H1 (cell line): ENCODE measurements around the gene PER2. TPM values are rescaled to one million over a fixed set of nuclear protein-coding genes. Genes with fewer than 3 reads are reported as not detected.

Source experiments
- CTCF ChIA-PET: fragments of 300-600 bp; sonication (Branson Sonifier 250); formaldehyde crosslinking; loops from one replicate; lab custom pipeline; 2021; ENCODE audit not compliant: partially characterized antibody; lab: Charles Lee
- POLR2A ChIA-PET: fragments of 300-600 bp; sonication (Branson Sonifier 250); formaldehyde crosslinking; loops from one replicate; lab custom pipeline; 2021; ENCODE audit warnings: inconsistent platforms; ENCODE audit not compliant: partially characterized antibody; lab: Charles Lee
- DNase-seq, 2 experiments: peaks; one replicate each; pipeline versions ENCODE4 v3.0.0 to v3.0.0-alpha.2; 2010 to 2022; ENCODE audit warnings: low spot score in 2 of 2, low read depth in 1 of 2, mixed read lengths in 1 of 2
- FAIRE-seq: peaks from 2 replicates; lab custom pipeline; 2011; peaks lifted over from hg19 to GRCh38; lab: Jason Lieb, UNC
- H2AFZ ChIP-seq: 2 replicates; pipeline ENCODE4 v1.8.1; 2012; ENCODE audit warnings: low read length, inconsistent platforms
- H2AK5ac ChIP-seq: 2 replicates; pipeline ENCODE4 v1.6.1; 2013; ENCODE audit warnings: low read depth, low read length
- H2BK120ac ChIP-seq: replicated peaks from 2 replicates; pipeline ENCODE3; 2013; ENCODE audit warnings: low read depth, low read length, inconsistent platforms
- H2BK12ac ChIP-seq: 2 replicates; pipeline ENCODE4 v1.6.1; 2013; ENCODE audit warnings: low read depth, low read length
- H2BK15ac ChIP-seq: 2 replicates; pipeline ENCODE4 v1.6.1; 2013; ENCODE audit warnings: low read length
- H2BK20ac ChIP-seq: 2 replicates; pipeline ENCODE4 v1.6.1; 2013; ENCODE audit warnings: low read length
- H2BK5ac ChIP-seq: 2 replicates; pipeline ENCODE4 v1.6.1; 2013; ENCODE audit warnings: low read depth, low read length
- H3K14ac ChIP-seq: 2 replicates; pipeline ENCODE4 v1.6.1; 2013; ENCODE audit warnings: inconsistent platforms; ENCODE audit not compliant: insufficient read length
- H3K18ac ChIP-seq: 2 replicates; pipeline ENCODE4 v1.6.1; 2013; ENCODE audit warnings: low read length; ENCODE audit errors: extremely low read depth
- H3K23ac ChIP-seq: 2 replicates; pipeline ENCODE4 v1.6.1; 2013; ENCODE audit warnings: inconsistent platforms; ENCODE audit not compliant: insufficient read length
- H3K23me2 ChIP-seq: 2 replicates; pipeline ENCODE4 v1.6.1; 2013; ENCODE audit warnings: low read depth, low read length
- H3K27ac ChIP-seq: 2 replicates; pipeline ENCODE4 v1.6.1; 2011; ENCODE audit warnings: low read depth, low read length, inconsistent platforms
- H3K27me3 ChIP-seq, 4 experiments: replicated peaks in 1 of 4; 1 replicate in 1 of 4; 2 replicates in 3 of 4; pipeline versions ENCODE4 v1.6.1 to v1.8.1; 2011 to 2013; ENCODE audit warnings: low read length in 3 of 4, mild to moderate bottlenecking in 3 of 4, inconsistent platforms in 2 of 4, mixed read lengths in 2 of 4, moderate library complexity in 1 of 4; ENCODE audit not compliant: control insufficient read depth in 3 of 4, insufficient read depth in 3 of 4; ENCODE audit errors: extremely low read depth in 1 of 4
- H3K36me3 ChIP-seq, 4 experiments: 2 replicates each; pipeline versions ENCODE4 v1.6.1 to v1.8.1; 2011 to 2013; ENCODE audit warnings: mild to moderate bottlenecking in 4 of 4, low read length in 3 of 4, moderate library complexity in 2 of 4, control low read depth in 1 of 4, inconsistent platforms in 1 of 4; ENCODE audit not compliant: insufficient read depth in 4 of 4, control insufficient read depth in 2 of 4
- H3K4ac ChIP-seq: replicated peaks from 2 replicates; pipeline ENCODE3; 2013; ENCODE audit warnings: low read length, low read depth, mixed read lengths, inconsistent platforms; ENCODE audit not compliant: insufficient read length
- H3K4me1 ChIP-seq, 4 experiments: replicated peaks in 1 of 4; 1 replicate in 1 of 4; 2 replicates in 3 of 4; pipeline versions ENCODE4 v1.6.1 to v1.8.1; 2011 to 2013; ENCODE audit warnings: low read length in 3 of 4, inconsistent platforms in 2 of 4, mixed read lengths in 1 of 4; ENCODE audit not compliant: insufficient read depth in 4 of 4, control insufficient read depth in 3 of 4
- H3K4me2 ChIP-seq, 2 experiments: 2 replicates each; pipeline versions ENCODE4 v1.6.1 to v1.8.1; 2011 to 2013; ENCODE audit warnings: low read depth in 2 of 2, low read length in 2 of 2, control low read depth in 1 of 2, inconsistent platforms in 1 of 2, mild to moderate bottlenecking in 1 of 2; ENCODE audit not compliant: insufficient read depth in 1 of 2
- H3K4me3 ChIP-seq, 4 experiments: fragments of 200-600, 300-600 bp in 1 of 4; sonication (generic), shearing (Covaris generic), sonication (Bioruptor Twin) in 1 of 4; 2 replicates each; pipeline versions ENCODE4 v1.5.1 to v1.8.1; 2011 to 2016; ENCODE audit warnings: low read length in 4 of 4, low read depth in 3 of 4, control low read depth in 2 of 4, inconsistent platforms in 2 of 4, mild to moderate bottlenecking in 2 of 4, mixed read lengths in 1 of 4, moderate library complexity in 1 of 4; ENCODE audit not compliant: insufficient read depth in 2 of 4; ENCODE audit errors: extremely low read depth in 1 of 4
- H3K56ac ChIP-seq: replicated peaks from 2 replicates; pipeline ENCODE3; 2013; ENCODE audit warnings: low read depth, mild to moderate bottlenecking, mixed read lengths, low read length, inconsistent platforms; ENCODE audit not compliant: insufficient read length
- H3K79me1 ChIP-seq: 2 replicates; pipeline ENCODE4 v1.6.1; 2013; ENCODE audit warnings: low read depth, low read length, control low read depth
- H3K79me2 ChIP-seq, 2 experiments: 2 replicates each; pipeline versions ENCODE4 v1.6.1 to v1.8.1; 2012 to 2013; ENCODE audit warnings: low read length in 2 of 2, mild to moderate bottlenecking in 2 of 2, inconsistent platforms in 1 of 2; ENCODE audit not compliant: insufficient read depth in 2 of 2, control insufficient read depth in 1 of 2
- H3K9ac ChIP-seq, 4 experiments: replicated peaks in 1 of 4; 1 replicate in 1 of 4; 2 replicates in 3 of 4; pipeline versions ENCODE4 v1.6.1 to v1.8.1; 2011 to 2013; ENCODE audit warnings: low read depth in 3 of 4, low read length in 3 of 4, control low read depth in 2 of 4, mild to moderate bottlenecking in 2 of 4, moderate library complexity in 2 of 4, inconsistent platforms in 1 of 4; ENCODE audit errors: extremely low read depth in 1 of 4
- H3K9me3 ChIP-seq, 2 experiments: 2 replicates each; pipeline versions ENCODE4 v1.6.1 to v1.8.1; 2012 to 2013; ENCODE audit warnings: mild to moderate bottlenecking in 2 of 2, moderate library complexity in 2 of 2, control low read depth in 1 of 2, inconsistent platforms in 1 of 2, low read depth in 1 of 2, low read length in 1 of 2, mixed read lengths in 1 of 2; ENCODE audit not compliant: insufficient read depth in 2 of 2
- H4K20me1 ChIP-seq, 2 experiments: replicated peaks in 1 of 2; 2 replicates each; pipeline versions ENCODE3 to v1.8.1; 2011 to 2013; ENCODE audit warnings: inconsistent platforms in 2 of 2, low read length in 2 of 2, mild to moderate bottlenecking in 1 of 2; ENCODE audit not compliant: insufficient read depth in 2 of 2, control insufficient read depth in 1 of 2
- H4K5ac ChIP-seq: 2 replicates; pipeline ENCODE4 v1.6.1; 2013; ENCODE audit warnings: low read length, low read depth, mixed read lengths, inconsistent platforms; ENCODE audit not compliant: insufficient read length
- H4K8ac ChIP-seq: 2 replicates; pipeline ENCODE4 v1.8.0; 2013; ENCODE audit warnings: mild to moderate bottlenecking, moderate library complexity, low read length, inconsistent platforms; ENCODE audit not compliant: insufficient read depth; ENCODE audit errors: extremely low read depth
- H4K91ac ChIP-seq: replicated peaks from 2 replicates; pipeline ENCODE3; 2013; ENCODE audit warnings: low read length, mixed read lengths, inconsistent platforms; ENCODE audit not compliant: insufficient read length
- ASH2L ChIP-seq: fragments of 200-600, 300-600 bp; sonication (generic); IDR thresholded peaks from one replicate; pipeline ENCODE4 v1.7.1; 2017; ENCODE audit warnings: low read length
- ATF2 ChIP-seq: IDR thresholded peaks from 2 replicates; pipeline ENCODE4 v1.6.1; 2012; ENCODE audit warnings: low read length, inconsistent platforms
- CEBPB ChIP-seq: IDR thresholded peaks from 2 replicates; pipeline ENCODE4 v1.6.1; 2012; ENCODE audit warnings: low read depth, low read length
- CTBP2 ChIP-seq: IDR thresholded peaks from 2 replicates; pipeline ENCODE4 v1.7.0; 2011; ENCODE audit warnings: borderline replicate concordance, mild to moderate bottlenecking, moderate library complexity, mixed read lengths, low read length; ENCODE audit not compliant: insufficient read depth, insufficient read length
- HDAC6 ChIP-seq: IDR thresholded peaks from one replicate; pipeline ENCODE4 v1.7.1; 2012; ENCODE audit warnings: low read depth, mild to moderate bottlenecking, inconsistent platforms, low read length, moderate library complexity
- KDM5A ChIP-seq: fragments of 200-600 bp; IDR thresholded peaks from 2 replicates; pipeline ENCODE4 v1.7.1; 2012; ENCODE audit warnings: mild to moderate bottlenecking, low read length, inconsistent platforms, mixed read lengths
- RXRA ChIP-seq: IDR thresholded peaks from 2 replicates; pipeline ENCODE4 v1.6.1; 2011; ENCODE audit warnings: low read depth, mild to moderate bottlenecking, low read length, moderate library complexity; ENCODE audit not compliant: insufficient read depth
- SIRT6 ChIP-seq: IDR thresholded peaks from one replicate; pipeline ENCODE4 v1.7.1; 2012; ENCODE audit warnings: low read length, inconsistent platforms
- SP2 ChIP-seq: IDR thresholded peaks from 2 replicates; pipeline ENCODE4 v1.6.1; 2012; ENCODE audit warnings: mild to moderate bottlenecking, low read length, inconsistent platforms
- SRF ChIP-seq: IDR thresholded peaks from 2 replicates; pipeline ENCODE4 v1.6.1; 2011; ENCODE audit warnings: mild to moderate bottlenecking, low read depth, low read length, moderate library complexity
- SUZ12 ChIP-seq: fragments of 200-600 bp; sonication (generic); IDR thresholded peaks from 2 replicates; pipeline ENCODE4 v1.6.1; 2012; ENCODE audit warnings: mild to moderate bottlenecking, inconsistent platforms, low read length, moderate library complexity, mixed read lengths
- TAF1 ChIP-seq: IDR thresholded peaks from 2 replicates; pipeline ENCODE4 v1.6.1; 2011; ENCODE audit warnings: mild to moderate bottlenecking, low read depth, low read length
- TBP ChIP-seq: IDR thresholded peaks from 2 replicates; pipeline ENCODE4 v1.6.1; 2011; ENCODE audit warnings: low read depth, low read length, improper control_type of control experiment
- TCF12 ChIP-seq: IDR thresholded peaks from 2 replicates; pipeline ENCODE4 v1.6.1; 2011; ENCODE audit warnings: low read depth, mild to moderate bottlenecking, low read length
- WGBS, 2 experiments: shearing (Covaris generic) in 1 of 2; methylation state at CpG; one replicate each; pipeline versions ENCODE4 v1.1.6 to v1.1.7; 2013 to 2015; ENCODE audit warnings: low lambda C conversion rate in 2 of 2, mixed read lengths in 2 of 2, inconsistent platforms in 1 of 2, low coverage in 1 of 2, missing lambda C conversion rate in 1 of 2; ENCODE audit not compliant: insufficient replicate concordance in 2 of 2, insufficient coverage in 1 of 2, insufficient read length in 1 of 2; ENCODE audit errors: extremely low coverage in 1 of 2, missing lambda C conversion rate in 1 of 2; 5-methylcytosine and 5-hydroxymethylcytosine counted together
- polyA plus RNA-seq, 7 experiments: library from polyadenylated mRNA; depleted of rRNA in 3 of 7; stranded (reverse) in 5 of 7; unstranded in 2 of 7; fragments of >200 nt in 5 of 7; fragments of 200-250 nt in 2 of 7; gene quantifications; 1 replicate in 5 of 7; 2 replicates in 1 of 7; 4 replicates in 1 of 7; pipeline versions ENCODE4 v1.2.1 to v1.2.3, GENCODE V29; 2011 to 2013; ENCODE audit warnings: missing spikeins in 2 of 7, mixed read lengths in 2 of 7
- total RNA-seq: library from RNA; stranded (reverse); fragmentation: NEBNext Ultra II Directional; extraction: Animal tissue kit (Norgen Biotek cat#: 25700); gene quantifications from 2 replicates; pipeline ENCODE4 v1.2.1, GENCODE V29; 2021

The PER2 gene
- total and polyA plus RNA-seq, 2 of the 8 experiments (the other 6 are each of a cell fraction or from before 2014, with no cell fraction given) = 0.91 to 5.5 TPM

GRCh38 chr2:238256111-238256510 lies 32.3 kb downstream of the PER2 start:
- DNase-seq (no peak), FAIRE-seq (no peak)
- no peak overlapping the region for H4K5ac ChIP-seq
- no peak overlapping the region for H4K91ac ChIP-seq
- no peak overlapping the region for H3K4me3 ChIP-seq
- POLR2A ChIA-PET = interaction anchor here (1.0 kb wide), 1 partner anchor 19 kb away, joined by 3 read pairs; no protein-coding TSS in a partner anchor
- 89% methylated on average over 6 of the region's 6 CpGs; no CpG with 5 or more reads in 1 of the 2 experiments for WGBS, 2 experiments
- CTCF ChIA-PET = interaction anchor here (0.6 to 17.1 kb wide), 17 partner anchors 6 to 345 kb away, joined by 3 to 298 read pairs (median 3); partner anchors contain the start of genes KLHL30 and PER2
- no peak overlapping the region for H2BK120ac ChIP-seq
- H3K36me3 ChIP-seq = peaks cover 0 to 3% (median 0%) of the 10 kb centered on the region in 4 experiments; a peak in 3 of 8 replicates
- H3K4me2 ChIP-seq = no peak overlapping the region
- H3K4ac ChIP-seq = no peak overlapping the region
- H3K18ac ChIP-seq = no peak overlapping the region
- no peaks in the 10 kb centered on the region for H3K79me2 ChIP-seq
- H3K4me1 ChIP-seq = no peaks in the 10 kb centered on the region; a peak in 1 of 7 replicates
- no peaks in the 10 kb centered on the region for H3K79me1 ChIP-seq
- H2BK15ac ChIP-seq = no peak overlapping the region
- no peak overlapping the region for H3K9ac ChIP-seq
- H3K14ac ChIP-seq = no peak overlapping the region
- no peak overlapping the region for H3K27ac ChIP-seq
- H3K23ac ChIP-seq = no peak overlapping the region
- no peak overlapping the region for H2BK12ac ChIP-seq
- H3K9me3 ChIP-seq = no peaks in the 10 kb centered on the region
- H2BK5ac ChIP-seq = no peak overlapping the region
- H2AFZ ChIP-seq = no peak overlapping the region
- H2BK20ac ChIP-seq = no peak overlapping the region
- no peak overlapping the region for H3K56ac ChIP-seq
- H3K23me2 ChIP-seq = no peaks in the 10 kb centered on the region
- no peak overlapping the region for H4K8ac ChIP-seq
- H4K20me1 ChIP-seq = peaks cover 0 to 3% of the 10 kb centered on the region in 2 experiments
- H2AK5ac ChIP-seq = no peak overlapping the region
- no peaks in the 10 kb centered on the region for H3K27me3 ChIP-seq
- TF ChIP-seq SUZ12 = no peak
- TF ChIP-seq TCF12 = no peak
- TF ChIP-seq SIRT6 = no peak
- TF ChIP-seq ATF2 = no peak
- no peak for TF ChIP-seq ASH2L
- TF ChIP-seq HDAC6 = no peak
- no peak for TF ChIP-seq KDM5A
- no peak for TF ChIP-seq TBP
- TF ChIP-seq SRF = no peak
- no peak for TF ChIP-seq TAF1
- no peak for TF ChIP-seq CEBPB
- TF ChIP-seq SP2 = no peak
- no peak for TF ChIP-seq CTBP2
- TF ChIP-seq RXRA = no peak
